Mesodermal cell (in vitro differentiated cells): ENCODE results near the gene CFAP74.

ENCODE experiments used
- H3K27ac ChIP-seq: 2 replicates; pipeline ENCODE4 v1.7.0; 2013; ENCODE audit warnings: mild to moderate bottlenecking, low read depth, low read length, moderate library complexity; ENCODE audit not compliant: severe bottlenecking
- H3K36me3 ChIP-seq: 2 replicates; pipeline ENCODE4 v1.7.1; 2013; ENCODE audit warnings: mild to moderate bottlenecking, low read length, moderate library complexity; ENCODE audit not compliant: control insufficient read depth, insufficient read depth
- H3K4me1 ChIP-seq: one replicate; pipeline ENCODE4 v1.7.1; 2013; ENCODE audit warnings: mild to moderate bottlenecking, low read length; ENCODE audit not compliant: insufficient read depth, control insufficient read depth, poor library complexity, severe bottlenecking
- H3K4me3 ChIP-seq: 2 replicates; pipeline ENCODE4 v1.7.0; 2013; ENCODE audit warnings: low read length, control low read depth, mild to moderate bottlenecking; ENCODE audit not compliant: insufficient read depth, poor library complexity, severe bottlenecking; ENCODE audit errors: extremely low read depth
- H3K9me3 ChIP-seq: 2 replicates; pipeline ENCODE4 v1.7.1; 2013; ENCODE audit warnings: mild to moderate bottlenecking, low read length, moderate library complexity; ENCODE audit not compliant: control insufficient read depth
- WGBS, 2 experiments: methylation state at CpG; one replicate each; pipeline ENCODE4 v1.1.5; 2013; ENCODE audit warnings: missing lambda C conversion rate in 2 of 2; ENCODE audit not compliant: insufficient coverage in 2 of 2; 5-methylcytosine and 5-hydroxymethylcytosine counted together

CFAP74 gene

GRCh38 chr1:1966071-1966740 lies 37.4 kb downstream of the CFAP74 start:
- Histone ChIP-seq H3K36me3 (no peaks in the 10 kb centered on the region), H3K9me3 (no peaks in the 10 kb centered on the region), H3K27ac (no peak overlapping the region), H3K4me1 (peaks cover 7% of the 10 kb centered on the region), H3K4me3 (no peak overlapping the region)
- WGBS, 2 experiments: 85 to 87% methylated on average over 30 to 32 of the region's 38 CpGs

- H3K9me3 ChIP-seq: no peaks in the 10 kb centered on the region
- 94 to 96% methylated on average over 7 to 9 of the region's 10 CpGs for WGBS, 2 experiments
- no peak overlapping the region for H3K4me3 ChIP-seq
- H3K27ac ChIP-seq: no peak overlapping the region
- H3K36me3 ChIP-seq: no peaks in the 10 kb centered on the region
- H3K4me1 ChIP-seq: peaks cover 13% of the 10 kb centered on the region
Measured at GRCh38 chr1:1965546-1965945, 38.0 kb downstream of the CFAP74 start.

GRCh38 chr1:1964811-1965210 lies 38.8 kb downstream of the CFAP74 start:
- Histone ChIP-seq H3K4me1 (peaks cover 20% of the 10 kb centered on the region), H3K27ac (no peak overlapping the region), H3K36me3 (no peaks in the 10 kb centered on the region), H3K9me3 (no peaks in the 10 kb centered on the region), H3K4me3 (no peak overlapping the region)
- WGBS, 2 experiments: 82 to 89% methylated on average over 23 to 25 of the region's 25 CpGs

DNA sequence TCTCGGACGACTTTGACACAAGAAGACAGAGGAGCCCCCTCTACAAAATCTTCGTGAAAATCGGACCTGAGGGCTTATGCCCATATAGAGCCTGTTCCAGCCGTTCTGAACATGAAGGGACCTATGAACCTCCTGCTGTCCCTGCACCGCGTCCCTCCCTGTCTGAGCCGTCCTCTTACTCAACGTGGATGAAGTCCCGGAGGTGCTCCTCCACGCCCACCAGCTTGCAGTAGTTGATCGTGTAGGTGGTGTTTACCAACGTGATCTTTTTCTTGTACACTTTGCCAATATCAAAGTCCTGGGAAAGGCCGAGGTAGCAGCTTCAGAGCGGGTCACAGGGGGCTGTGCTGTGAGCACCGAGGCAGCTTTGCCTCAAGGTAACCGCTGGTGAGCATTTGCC lies 40.0 kb downstream of the CFAP74 start:
- H3K4me1 ChIP-seq: peaks cover 20% of the 10 kb centered on the region
- no peaks in the 10 kb centered on the region for H3K36me3 ChIP-seq
- H3K4me3 ChIP-seq: no peak overlapping the region
- H3K9me3 ChIP-seq: no peaks in the 10 kb centered on the region
- no peak overlapping the region for H3K27ac ChIP-seq
- WGBS, 2 experiments: 91 to 92% methylated on average over 16 to 17 of the region's 17 CpGs

DNA sequence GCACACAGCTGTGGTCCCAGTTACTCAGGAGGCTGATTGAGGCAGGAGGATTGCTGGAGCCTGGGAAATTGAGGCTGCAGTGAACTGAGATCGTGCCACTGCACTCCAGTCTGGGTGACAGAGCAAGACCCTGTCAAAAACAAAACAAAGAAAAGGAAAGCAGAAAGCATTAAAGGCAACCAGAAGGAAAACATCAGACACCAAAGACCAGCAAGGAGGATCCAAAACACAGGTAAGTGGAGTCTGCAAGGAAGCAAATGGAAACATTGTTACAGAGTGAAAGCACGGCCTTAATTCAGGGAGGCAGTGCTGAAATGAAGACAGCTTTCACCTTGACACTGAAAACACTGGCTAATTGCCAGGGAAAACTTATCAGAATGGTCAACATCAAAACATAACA lies 40.8 kb downstream of the CFAP74 start:
- Histone ChIP-seq H3K36me3 (no peaks in the 10 kb centered on the region), H3K4me3 (no peak overlapping the region), H3K9me3 (no peaks in the 10 kb centered on the region), H3K27ac (no peak overlapping the region), H3K4me1 (peaks cover 25% of the 10 kb centered on the region)
- WGBS, 2 experiments: 83 to 86% methylated on average over 1 to 2 of the region's 2 CpGs

DNA sequence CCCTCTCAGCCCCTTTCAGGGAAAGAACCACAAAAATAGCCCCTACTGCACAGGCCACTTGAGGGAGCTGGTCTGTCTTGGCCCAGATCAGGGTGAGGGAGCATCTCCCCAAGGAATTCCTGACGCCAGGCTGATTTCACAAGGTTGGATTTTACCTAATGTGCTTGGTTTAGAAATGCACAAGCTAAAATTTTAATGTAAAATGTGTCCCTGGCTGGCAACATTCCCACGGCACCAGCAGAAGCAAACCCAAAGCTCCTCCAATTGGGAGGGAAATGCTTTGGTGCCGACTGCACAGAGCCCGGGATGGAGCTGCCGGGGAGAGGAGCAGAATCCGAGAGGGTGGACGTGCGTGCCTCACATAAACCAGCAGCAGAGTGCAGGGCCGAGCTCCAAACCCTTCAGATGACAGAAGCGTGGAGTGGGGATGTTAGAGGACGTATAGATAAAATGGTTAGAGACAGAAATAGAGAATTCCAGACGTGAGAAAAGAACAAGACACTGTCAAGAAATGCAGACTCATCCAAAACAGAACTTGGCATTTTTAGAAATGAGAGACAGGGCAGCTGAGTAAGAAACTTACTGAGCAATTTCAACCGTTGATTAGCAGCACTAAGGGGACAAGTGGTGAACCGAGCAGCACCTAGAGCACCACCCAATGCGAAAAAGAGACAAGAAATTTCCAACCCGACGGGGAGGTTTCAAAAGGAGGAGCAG lies 42.9 kb downstream of the CFAP74 start:
- 74 to 77% methylated on average over 12 to 17 of the region's 17 CpGs for WGBS, 2 experiments
- no peak overlapping the region for H3K4me3 ChIP-seq
- no peak overlapping the region for H3K27ac ChIP-seq
- H3K36me3 ChIP-seq: no peaks in the 10 kb centered on the region
- H3K9me3 ChIP-seq: no peaks in the 10 kb centered on the region
- H3K4me1 ChIP-seq: peaks cover 28% of the 10 kb centered on the region

GRCh38 chr1:1959840-1960479 lies 43.6 kb downstream of the CFAP74 start:
- Histone ChIP-seq H3K4me3 (no peak overlapping the region), H3K36me3 (no peaks in the 10 kb centered on the region), H3K27ac (no peak overlapping the region), H3K9me3 (no peaks in the 10 kb centered on the region), H3K4me1 (peaks cover 28% of the 10 kb centered on the region)
- 9 to 16% methylated on average over 18 to 21 of the region's 23 CpGs for WGBS, 2 experiments

- WGBS, 2 experiments: 77 to 81% methylated on average over 10 to 11 of the region's 12 CpGs
- Histone ChIP-seq H3K9me3 (no peaks in the 10 kb centered on the region), H3K4me1 (peaks cover 28% of the 10 kb centered on the region)
Measured at GRCh38 chr1:1959459-1959839, 44.1 kb downstream of the CFAP74 start.

DNA sequence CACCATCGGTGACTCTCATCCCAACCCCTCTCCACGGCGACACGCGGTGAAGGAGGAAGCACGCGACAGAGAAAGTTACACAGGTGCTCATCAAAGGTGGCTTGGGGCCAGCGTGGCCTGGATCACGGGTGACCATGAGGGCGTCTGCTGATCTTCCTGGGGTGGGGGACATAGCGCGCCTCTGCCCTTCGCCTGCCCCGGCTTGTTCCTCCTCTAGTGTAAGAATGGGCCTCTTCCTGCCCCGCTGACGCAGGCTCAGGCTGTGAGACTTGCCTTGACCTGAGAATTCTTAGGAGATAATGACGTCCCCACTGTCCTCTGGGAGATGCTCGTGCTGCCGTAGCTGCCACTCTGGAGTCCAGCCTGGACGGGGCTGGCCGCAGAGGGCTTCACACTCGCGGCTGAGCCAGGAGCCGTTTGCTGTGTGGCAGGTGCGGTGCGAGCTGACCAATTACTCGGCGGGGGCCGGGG lies 45.5 kb downstream of the CFAP74 start:
- H3K27ac ChIP-seq: no peak overlapping the region
- WGBS, 2 experiments: 91 to 94% methylated on average over 29 of the region's 29 CpGs
- H3K4me3 ChIP-seq: no peak overlapping the region
- no peaks in the 10 kb centered on the region for H3K36me3 ChIP-seq
- peaks cover 28% of the 10 kb centered on the region for H3K4me1 ChIP-seq
- no peaks in the 10 kb centered on the region for H3K9me3 ChIP-seq

More at GRCh38 chr1:1959459-1959839, 44.1 kb downstream of the CFAP74 start:
- Histone ChIP-seq H3K27ac (no peak overlapping the region), H3K36me3 (no peaks in the 10 kb centered on the region), H3K4me3 (no peak overlapping the region)

DNA sequence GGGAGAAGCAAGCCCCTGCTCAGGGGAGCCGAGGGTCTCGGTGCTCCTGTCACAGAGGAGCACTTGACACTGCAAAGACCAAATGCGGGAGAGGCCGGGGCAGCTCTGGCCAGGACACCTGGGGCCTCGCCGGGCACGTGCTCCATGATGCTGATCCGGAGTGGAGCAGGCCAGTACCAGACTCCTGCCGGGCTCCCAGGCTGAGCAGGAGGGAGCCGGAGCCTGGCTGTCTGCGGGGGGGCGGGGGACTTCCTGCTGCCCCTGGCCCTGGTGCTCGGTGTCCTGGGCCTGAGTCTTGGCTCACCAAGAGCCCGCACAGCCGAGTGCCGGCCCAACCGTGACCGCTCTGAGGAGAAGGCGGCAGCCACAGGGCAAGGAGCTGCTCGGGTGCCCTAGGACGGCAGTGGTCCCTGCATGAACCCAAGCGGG lies 46.0 kb downstream of the CFAP74 start:
- Histone ChIP-seq H3K36me3 (no peaks in the 10 kb centered on the region), H3K9me3 (no peaks in the 10 kb centered on the region), H3K27ac (no peak overlapping the region), H3K4me3 (no peak overlapping the region), H3K4me1 (peaks cover 28% of the 10 kb centered on the region)
- 84 to 89% methylated on average over 14 to 20 of the region's 22 CpGs for WGBS, 2 experiments
